AG08396 (cell line): ENCODE results near the gene C3.
"Not testable (repeated sequence)": the region's sequence is repeated elsewhere in the genome, so short reads cannot be mapped to it uniquely, and the experiment has no call there.

Experiments used
- DNase-seq: peaks from one replicate; pipeline ENCODE4 v3.0.0; 2012; ENCODE audit warnings: low spot score, mixed read lengths

C3 gene

GRCh38 chr19:6690160-6690885, 30.1 kb downstream of the C3 start:
- no peak for DNase-seq

- DNase-seq: no peak
Observed at GRCh38 chr19:6687114-6687513, 33.3 kb downstream of the C3 start.

GRCh38 chr19:6686628-6686975, 33.8 kb downstream of the C3 start:
- no peak for DNase-seq

GRCh38 chr19:6685962-6686627, 34.4 kb downstream of the C3 start:
- no peak for DNase-seq

GRCh38 chr19:6685482-6685881, 35.0 kb downstream of the C3 start:
- DNase-seq: no peak

- DNase-seq: no peak
Observed at GRCh38 chr19:6683971-6684370, 36.5 kb downstream of the C3 start.

- no peak for DNase-seq
Observed at GRCh38 chr19:6682607-6683128, 37.8 kb downstream of the C3 start.

GRCh38 chr19:6680141-6680540, 40.3 kb downstream of the C3 start:
- DNase-seq: no peak

- no peak for DNase-seq
Observed at GRCh38 chr19:6679139-6679538, 41.3 kb downstream of the C3 start.

GRCh38 chr19:6678690-6679109, 41.8 kb downstream of the C3 start:
- DNase-seq: no peak

- peak; percentile 27 for DNase-seq
Observed at GRCh38 chr19:6677883-6678689, 42.4 kb downstream of the C3 start.

GRCh38 chr19:6677495-6677882, 43.0 kb downstream of the C3 start:
- DNase-seq: no peak

GRCh38 chr19:6676288-6676687, 44.2 kb downstream of the C3 start:
- DNase-seq: no peak

GRCh38 chr19:6674868-6675305, 45.6 kb downstream of the C3 start:
- DNase-seq: peak; percentile 67

GRCh38 chr19:6674408-6674807, 46.0 kb downstream of the C3 start:
- not testable (repeated sequence) for DNase-seq

GRCh38 chr19:6672693-6673290, 47.7 kb downstream of the C3 start:
- no peak for DNase-seq

GRCh38 chr19:6671960-6672359, 48.5 kb downstream of the C3 start:
- no peak for DNase-seq

GRCh38 chr19:6668691-6669090, 51.8 kb downstream of the C3 start:
- DNase-seq: no peak

- DNase-seq: no peak
Observed at GRCh38 chr19:6667114-6667627, 53.3 kb downstream of the C3 start.

- DNase-seq: no peak
Observed at GRCh38 chr19:6664916-6665315, 55.5 kb downstream of the C3 start.

- no peak for DNase-seq
Observed at GRCh38 chr19:6663236-6664201, 56.9 kb downstream of the C3 start.
